Measurements from ENCODE around the gene CBY1. TPM values are rescaled to one million over a fixed set of nuclear protein-coding genes. Genes with fewer than 3 reads are reported as not detected.

CBY1 gene
- total RNA-seq, 2 experiments from 2014 or later, result 9.5 to 11.0 TPM

DNA sequence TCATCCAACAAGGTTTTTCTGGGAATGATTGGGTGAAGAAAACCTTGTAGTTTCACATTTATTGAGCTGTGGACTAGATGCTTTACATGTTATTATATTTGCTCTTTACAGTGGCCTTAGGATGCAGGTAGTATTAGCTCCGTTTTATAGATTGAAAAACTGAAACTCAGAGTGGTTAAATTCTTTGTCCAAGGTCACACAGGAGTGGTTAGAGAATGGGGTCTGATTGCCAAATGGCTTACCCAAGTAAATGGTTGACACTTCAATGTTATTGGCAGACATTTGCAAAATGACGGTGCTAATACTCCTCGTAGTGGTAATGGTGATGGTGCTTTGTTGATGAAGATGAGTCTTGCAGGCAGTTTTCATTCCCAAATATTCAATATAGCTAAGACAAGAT lies 51.5 kb downstream of the CBY1 start:
- Mint-ChIP-seq H3K27me3 (no peaks in the 10 kb centered on the region), H3K9me3 (no peaks in the 10 kb centered on the region), H3K27ac (peak overlapping the region; percentile 28), H3K36me3 (ENCODE audit: low read depth) (peaks cover 49% of the 10 kb centered on the region), H3K4me3 (peak overlapping the region; percentile 85), H3K4me1 (peaks cover 60% of the 10 kb centered on the region)
- ChIA-PET CTCF (interaction anchor here (1.2 to 2.9 kb wide), 5 partner anchors 14 to 45 kb away, joined by 3 to 17 read pairs (median 6); partner anchors contain the start of gene TOMM22), POLR2A (interaction anchor here (0.9 to 7.5 kb wide), 11 partner anchors 10 to 48 kb away, joined by 3 to 86 read pairs (median 6); partner anchors contain the start of genes SUN2 and TOMM22)
- no peak for DNase-seq

GRCh38 chr22:38709306-38709705 lies 52.9 kb downstream of the CBY1 start:
- Mint-ChIP-seq H3K4me3 (no peak overlapping the region), H3K27me3 (no peaks in the 10 kb centered on the region), H3K36me3 (ENCODE audit: low read depth) (peaks cover 57% of the 10 kb centered on the region), H3K9me3 (no peaks in the 10 kb centered on the region), H3K4me1 (peaks cover 66% of the 10 kb centered on the region), H3K27ac (peak overlapping the region; percentile 66)
- ChIA-PET CTCF (interaction anchor here (1.6 kb wide), 1 partner anchor 16 kb away, joined by 5 read pairs; no protein-coding TSS in a partner anchor), POLR2A (interaction anchor here (1.1 to 7.5 kb wide), 5 partner anchors 11 to 42 kb away, joined by 4 to 74 read pairs (median 7); no protein-coding TSS in a partner anchor)
- DNase-seq, result no peak

- POLR2A ChIA-PET, result interaction anchor here (0.6 to 7.5 kb wide), 8 partner anchors 12 to 41 kb away, joined by 3 to 74 read pairs (median 5); partner anchors contain the start of gene TOMM22
- CTCF ChIA-PET, result interaction anchor here (1.6 kb wide), 1 partner anchor 15 kb away, joined by 5 read pairs; no protein-coding TSS in a partner anchor
- peaks cover 66% of the 10 kb centered on the region for H3K36me3 Mint-ChIP-seq (ENCODE audit: low read depth)
These were observed 53.9 kb downstream of the CBY1 start for GRCh38 chr22:38710351-38710750.

DNA sequence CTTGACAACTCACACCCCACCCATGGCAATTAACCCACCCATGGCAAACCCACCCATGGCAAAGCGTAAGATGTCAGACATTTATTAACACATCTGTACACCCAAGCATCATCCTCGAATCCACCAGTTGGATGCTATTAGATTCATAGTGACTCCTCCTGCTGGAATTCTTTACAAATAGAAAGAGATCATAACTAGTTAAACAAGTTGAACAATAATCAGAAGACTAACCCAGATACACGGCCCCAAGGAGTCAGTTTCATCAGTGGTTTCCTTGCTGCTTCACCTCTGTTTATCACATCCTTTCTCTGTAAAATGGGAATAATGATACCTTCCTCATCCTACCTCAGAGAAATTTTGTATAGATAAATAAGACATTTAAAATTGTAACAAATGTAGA lies 54.4 kb downstream of the CBY1 start:
- H3K9me3 Mint-ChIP-seq, result no peaks in the 10 kb centered on the region
- DNase-seq, result no peak
- H3K4me1 Mint-ChIP-seq, result peaks cover 67% of the 10 kb centered on the region
- H3K36me3 Mint-ChIP-seq (ENCODE audit: low read depth), result peaks cover 71% of the 10 kb centered on the region
- CTCF ChIA-PET, result no interaction called here
- H3K27me3 Mint-ChIP-seq, result no peaks in the 10 kb centered on the region
- H3K27ac Mint-ChIP-seq, result no peak overlapping the region
- POLR2A ChIA-PET, result interaction anchor here (0.6 to 5.6 kb wide), 2 partner anchors 13 to 15 kb away, joined by 3 to 74 read pairs; no protein-coding TSS in a partner anchor
- H3K4me3 Mint-ChIP-seq, result no peak overlapping the region

More at GRCh38 chr22:38710351-38710750, 53.9 kb downstream of the CBY1 start:
- Mint-ChIP-seq H3K4me3 (no peak overlapping the region), H3K9me3 (no peaks in the 10 kb centered on the region), H3K4me1 (peaks cover 66% of the 10 kb centered on the region), H3K27me3 (no peaks in the 10 kb centered on the region), H3K27ac (no peak overlapping the region)
- DNase-seq, result no peak

GRCh38 chr22:38712486-38713207 lies 56.2 kb downstream of the CBY1 start:
- H3K27me3 Mint-ChIP-seq, result no peaks in the 10 kb centered on the region

GRCh38 chr22:38713921-38714320 lies 57.5 kb downstream of the CBY1 start:
- Mint-ChIP-seq H3K27me3 (no peaks in the 10 kb centered on the region), H3K36me3 (ENCODE audit: low read depth) (peaks cover 71% of the 10 kb centered on the region), H3K4me3 (no peak overlapping the region), H3K27ac (no peak overlapping the region), H3K9me3 (no peaks in the 10 kb centered on the region), H3K4me1 (peaks cover 48% of the 10 kb centered on the region)
- no peak for DNase-seq
- POLR2A ChIA-PET, result interaction anchor here (2.3 kb wide), 1 partner anchor 19 kb away, joined by 17 read pairs; no protein-coding TSS in a partner anchor
- CTCF ChIA-PET, result interaction anchor here (1.0 kb wide), 1 partner anchor 11 kb away, joined by 3 read pairs; no protein-coding TSS in a partner anchor

More at GRCh38 chr22:38712486-38713207, 56.2 kb downstream of the CBY1 start:
- Mint-ChIP-seq H3K27ac (no peak overlapping the region), H3K4me3 (no peak overlapping the region), H3K4me1 (peaks cover 60% of the 10 kb centered on the region), H3K9me3 (no peaks in the 10 kb centered on the region), H3K36me3 (ENCODE audit: low read depth) (peaks cover 73% of the 10 kb centered on the region)
- no peak for DNase-seq
- POLR2A ChIA-PET, result interaction anchor here (0.9 kb wide), 1 partner anchor 17 kb away, joined by 4 read pairs; no protein-coding TSS in a partner anchor
- CTCF ChIA-PET, result no interaction called here

GRCh38 chr22:38715176-38715764 lies 58.8 kb downstream of the CBY1 start:
- ChIA-PET CTCF (interaction anchor here (1.0 kb wide), 1 partner anchor 9 kb away, joined by 3 read pairs; no protein-coding TSS in a partner anchor), POLR2A (interaction anchor here (1.0 to 2.3 kb wide), 3 partner anchors 17 to 24 kb away, joined by 4 to 17 read pairs (median 5); no protein-coding TSS in a partner anchor)
- Mint-ChIP-seq H3K27me3 (no peaks in the 10 kb centered on the region), H3K27ac (peak overlapping the region; percentile 16), H3K9me3 (no peaks in the 10 kb centered on the region), H3K36me3 (ENCODE audit: low read depth) (peaks cover 73% of the 10 kb centered on the region), H3K4me3 (no peak overlapping the region), H3K4me1 (peaks cover 39% of the 10 kb centered on the region)
- DNase-seq, result no peak

GRCh38 chr22:38715852-38716251 lies 59.4 kb downstream of the CBY1 start:
- H3K27ac Mint-ChIP-seq, result no peak overlapping the region
- H3K36me3 Mint-ChIP-seq (ENCODE audit: low read depth), result peaks cover 72% of the 10 kb centered on the region
- POLR2A ChIA-PET, result interaction anchor here (1.0 to 2.3 kb wide), 3 partner anchors 17 to 23 kb away, joined by 4 to 17 read pairs (median 5); no protein-coding TSS in a partner anchor
- no peaks in the 10 kb centered on the region for H3K27me3 Mint-ChIP-seq
- no peak overlapping the region for H3K4me3 Mint-ChIP-seq
- CTCF ChIA-PET, result interaction anchor here (1.0 kb wide), 1 partner anchor 9 kb away, joined by 10 read pairs; no protein-coding TSS in a partner anchor
- peaks cover 33% of the 10 kb centered on the region for H3K4me1 Mint-ChIP-seq
- H3K9me3 Mint-ChIP-seq, result no peaks in the 10 kb centered on the region
- no peak for DNase-seq

DNA sequence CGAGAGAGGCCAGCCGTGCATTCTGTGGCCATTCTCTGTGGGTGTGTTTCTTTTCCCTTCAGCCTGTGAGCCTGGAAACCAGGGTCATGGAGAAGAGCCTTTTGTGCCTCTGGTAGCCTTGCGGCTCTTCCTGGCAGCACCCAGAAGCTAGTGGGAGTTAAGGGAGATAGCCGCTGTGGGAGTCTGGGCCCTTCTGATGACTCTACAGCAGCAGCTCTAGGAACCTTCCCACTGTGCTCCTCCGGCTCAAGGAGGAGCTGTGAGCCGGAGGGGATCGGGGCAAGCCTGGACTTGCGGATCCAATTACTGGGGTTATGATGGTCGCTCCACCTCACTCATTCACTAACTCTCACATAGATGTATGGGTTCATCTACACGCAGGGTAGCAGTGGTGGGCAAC lies 59.8 kb downstream of the CBY1 start:
- H3K27ac Mint-ChIP-seq, result no peak overlapping the region
- CTCF ChIA-PET, result interaction anchor here (1.0 kb wide), 1 partner anchor 9 kb away, joined by 10 read pairs; no protein-coding TSS in a partner anchor
- H3K9me3 Mint-ChIP-seq, result no peaks in the 10 kb centered on the region
- H3K27me3 Mint-ChIP-seq, result no peaks in the 10 kb centered on the region
- POLR2A ChIA-PET, result interaction anchor here (2.3 to 2.4 kb wide), 2 partner anchors 11 to 16 kb away, joined by 13 to 17 read pairs; partner anchors contain the start of gene GTPBP1
- no peak overlapping the region for H3K4me3 Mint-ChIP-seq
- peaks cover 30% of the 10 kb centered on the region for H3K4me1 Mint-ChIP-seq
- peaks cover 72% of the 10 kb centered on the region for H3K36me3 Mint-ChIP-seq (ENCODE audit: low read depth)
- no peak for DNase-seq

- ChIA-PET CTCF (interaction anchor here (1.0 kb wide), 1 partner anchor 8 kb away, joined by 10 read pairs; no protein-coding TSS in a partner anchor), POLR2A (interaction anchor here (2.4 to 3.1 kb wide), 2 partner anchors 12 to 16 kb away, joined by 13 to 23 read pairs; partner anchors contain the start of gene GTPBP1)
- Mint-ChIP-seq H3K36me3 (ENCODE audit: low read depth) (peaks cover 75% of the 10 kb centered on the region), H3K4me1 (peaks cover 32% of the 10 kb centered on the region), H3K27me3 (no peaks in the 10 kb centered on the region), H3K9me3 (no peaks in the 10 kb centered on the region), H3K27ac (no peak overlapping the region), H3K4me3 (no peak overlapping the region)
- DNase-seq, result no peak
These were observed 60.4 kb downstream of the CBY1 start for GRCh38 chr22:38716826-38717225.

DNA sequence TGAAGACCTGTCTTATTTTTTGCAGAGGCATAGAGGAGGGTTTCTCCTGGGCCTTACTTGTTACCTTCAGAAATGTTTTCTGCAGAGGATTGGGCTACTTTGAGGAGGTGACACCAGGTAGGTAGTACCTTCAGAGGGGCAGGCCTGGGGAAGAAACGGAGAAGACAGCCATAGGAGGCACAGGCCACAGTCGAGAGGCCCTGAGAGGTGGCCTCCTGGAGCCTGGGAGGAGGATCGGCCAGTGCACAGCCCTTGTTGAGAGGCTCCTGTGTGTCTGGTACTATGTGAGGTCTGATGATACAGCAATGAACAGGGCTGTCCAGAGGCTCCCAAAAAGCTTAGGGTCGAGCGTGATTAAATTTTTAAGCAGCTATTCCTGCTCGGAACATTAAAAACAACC lies 60.8 kb downstream of the CBY1 start:
- H3K4me1 Mint-ChIP-seq, result peaks cover 28% of the 10 kb centered on the region
- H3K36me3 Mint-ChIP-seq (ENCODE audit: low read depth), result peaks cover 75% of the 10 kb centered on the region

DNA sequence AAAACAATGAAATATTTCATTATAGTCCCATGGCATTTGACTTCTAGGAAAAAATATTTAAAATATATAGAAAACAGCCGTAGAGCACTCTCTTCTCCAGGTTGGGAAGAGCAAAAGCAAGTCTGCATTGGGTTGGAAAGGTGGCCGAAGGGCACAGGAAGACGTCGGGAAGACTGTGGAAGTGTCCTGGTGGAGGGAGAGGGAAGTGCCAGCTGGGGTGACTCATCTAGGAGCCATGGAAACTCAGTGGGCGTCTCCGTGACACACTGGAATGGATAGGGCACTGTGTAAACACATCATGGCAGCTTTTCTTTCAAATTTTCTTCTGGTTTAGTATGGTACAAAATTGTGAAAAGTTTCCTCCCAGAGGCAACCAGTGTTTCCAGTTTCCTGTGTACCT lies 62.0 kb downstream of the CBY1 start:
- no peak overlapping the region for H3K27ac Mint-ChIP-seq
- no peak overlapping the region for H3K4me3 Mint-ChIP-seq
- CTCF ChIA-PET, result interaction anchor here (0.6 kb wide), 1 partner anchor 34 kb away, joined by 3 read pairs; no protein-coding TSS in a partner anchor
- H3K36me3 Mint-ChIP-seq (ENCODE audit: low read depth), result peaks cover 73% of the 10 kb centered on the region
- no peak for DNase-seq
- no peaks in the 10 kb centered on the region for H3K27me3 Mint-ChIP-seq
- peaks cover 19% of the 10 kb centered on the region for H3K4me1 Mint-ChIP-seq
- POLR2A ChIA-PET, result interaction anchor here (0.7 to 3.1 kb wide), 4 partner anchors 10 to 17 kb away, joined by 3 to 23 read pairs (median 8); partner anchors contain the start of gene GTPBP1
- no peaks in the 10 kb centered on the region for H3K9me3 Mint-ChIP-seq

More for the DNA sequence above, 60.8 kb downstream of the CBY1 start:
- CTCF ChIA-PET, result no interaction called here
- DNase-seq, result no peak
- Mint-ChIP-seq H3K9me3 (no peaks in the 10 kb centered on the region), H3K27me3 (no peaks in the 10 kb centered on the region), H3K27ac (no peak overlapping the region), H3K4me3 (no peak overlapping the region)
- POLR2A ChIA-PET, result interaction anchor here (1.3 to 3.1 kb wide), 3 partner anchors 12 to 19 kb away, joined by 4 to 23 read pairs (median 13); partner anchors contain the start of gene GTPBP1
